ENCODE data around the gene ATP8B4. TPM values are rescaled to one million over a fixed set of nuclear protein-coding genes. Genes with fewer than 3 reads are reported as not detected.
"Not testable (repeated sequence)": the region's sequence is repeated elsewhere in the genome, so short reads cannot be mapped to it uniquely, and the experiment has no call there.

The ATP8B4 gene
- total RNA-seq, 1 experiment from 2014 or later = not detected

DNA sequence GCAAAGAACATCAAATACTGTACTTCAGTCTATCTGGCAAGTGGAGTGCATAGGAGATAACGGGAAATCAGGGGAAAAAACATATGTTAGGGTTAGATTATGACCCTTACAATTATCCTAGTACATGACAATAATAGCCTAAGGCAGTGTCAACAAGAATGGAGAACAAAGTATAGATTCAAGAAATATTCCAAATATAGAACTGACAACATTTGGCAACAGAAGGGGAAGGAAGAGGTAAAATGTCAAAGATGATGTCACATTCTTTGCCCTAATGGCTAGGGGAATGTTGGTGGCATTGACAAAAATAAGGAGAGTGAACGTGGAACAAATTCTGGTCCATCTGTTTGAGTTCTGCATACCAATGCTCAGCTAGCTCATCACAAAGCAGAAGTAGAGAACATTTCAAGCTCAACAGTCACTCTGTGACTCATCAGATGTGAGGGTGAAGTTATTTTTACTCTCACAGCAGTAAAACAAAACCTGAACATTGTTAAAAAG is 15.5 kb upstream of the ATP8B4 start:
- intact Hi-C loops (cut with micrococcal nuclease) = loop anchor here (5.0 kb wide), 1 partner anchor 82 kb away; no protein-coding TSS in a partner anchor
- no peaks in the 10 kb centered on the region for H3K36me3 ChIP-seq (ENCODE audit: low read depth, low read length)
- ATAC-seq (peak; percentile 71), DNase-seq (peak; percentile 74)
- H3K4me2 ChIP-seq (ENCODE audit: low read length) = peak overlapping the region; percentile 67
- no peaks in the 10 kb centered on the region for H3K9me3 ChIP-seq (ENCODE audit: low read length)
- no peaks in the 10 kb centered on the region for H3K79me2 ChIP-seq (ENCODE audit: low read length)
- H3K9ac ChIP-seq (ENCODE audit: low read length) = peak overlapping the region; percentile 50; the same call in 1 of the 2 replicates
- TF ChIP-seq EZH2 (IDR thresholded peaks at IDR 0.05; ENCODE audit: low read length, unreplicated experiment) = no peak
- CTCF ChIA-PET = interaction anchor here (1.0 kb wide), 1 partner anchor 182 kb away, joined by 4 read pairs; no protein-coding TSS in a partner anchor
- H3F3A ChIP-seq (ENCODE audit: low read length, unreplicated experiment) = peaks cover 6% of the 10 kb centered on the region
- BruUV-seq (replicated peaks) = no TSS peak
- no peak overlapping the region; the same call in 1 of the 2 replicates for H3K4me3 ChIP-seq (ENCODE audit: low read length)
- no peaks in the 10 kb centered on the region for H4K20me1 ChIP-seq (ENCODE audit: low read length)
- H3K9me2 ChIP-seq (replicated peaks; ENCODE audit: low read length) = no peaks in the 10 kb centered on the region
- peak overlapping the region; percentile 91 for H3K27ac ChIP-seq (ENCODE audit: low read length)
- H2AFZ ChIP-seq (ENCODE audit: low read length) = no peak overlapping the region
- POLR2A ChIA-PET (ENCODE audit: unreplicated experiment) = interaction anchor here (0.7 kb wide), 1 partner anchor 1254 kb away, joined by 4 read pairs; no protein-coding TSS in a partner anchor
- peaks cover 31% of the 10 kb centered on the region for H3K4me1 ChIP-seq (ENCODE audit: insufficient read depth, low read length)
- no peaks in the 10 kb centered on the region for H3K27me3 ChIP-seq (ENCODE audit: low read length)

DNA sequence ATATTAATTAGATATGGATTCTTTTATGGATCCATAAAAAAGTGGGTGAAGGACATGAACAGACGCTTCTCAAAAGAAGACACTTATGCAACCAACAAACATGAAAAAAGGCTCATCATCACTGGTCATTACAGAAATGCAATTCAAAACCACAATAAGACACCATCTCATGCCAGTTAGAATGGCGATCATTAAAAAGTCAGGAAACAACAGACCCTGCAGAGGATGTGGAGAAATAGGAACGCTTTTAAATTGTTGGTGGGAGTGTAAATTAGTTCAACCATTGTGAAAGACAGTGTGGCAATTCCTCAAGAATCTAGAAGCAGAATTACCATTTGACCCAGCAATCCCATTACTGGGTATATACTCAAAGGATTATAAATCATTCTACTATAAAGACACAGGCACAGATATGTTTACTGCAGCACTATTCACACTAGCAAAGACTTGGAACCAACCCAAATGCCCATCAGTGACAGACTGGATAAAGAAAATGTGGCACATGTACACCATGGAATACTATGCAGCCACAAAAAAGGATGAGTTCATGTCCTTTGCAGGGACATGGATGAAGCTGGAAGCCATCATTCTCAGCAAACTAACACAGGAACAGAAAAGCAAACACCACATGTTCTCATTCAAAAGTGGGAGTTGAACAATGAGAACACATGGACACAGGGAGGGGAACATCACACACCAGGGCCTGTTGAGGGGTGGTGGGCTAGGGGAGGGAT is 13.4 kb upstream of the ATP8B4 start:
- H3K36me3 ChIP-seq (ENCODE audit: low read depth, low read length); H3K79me2 ChIP-seq (ENCODE audit: low read length); H3K27ac ChIP-seq (ENCODE audit: low read length); ATAC-seq; H2AFZ ChIP-seq (ENCODE audit: low read length); intact Hi-C loops (cut with micrococcal nuclease); H3K4me3 ChIP-seq (ENCODE audit: low read length); H4K20me1 ChIP-seq (ENCODE audit: low read length); H3F3A ChIP-seq (ENCODE audit: low read length, unreplicated experiment); H3K4me2 ChIP-seq (ENCODE audit: low read length); H3K9ac ChIP-seq (ENCODE audit: low read length); DNase-seq; H3K9me3 ChIP-seq (ENCODE audit: low read length); POLR2A ChIA-PET (ENCODE audit: unreplicated experiment); CTCF ChIA-PET; H3K27me3 ChIP-seq (ENCODE audit: low read length); H3K9me2 ChIP-seq (replicated peaks; ENCODE audit: low read length); BruUV-seq (replicated peaks): not testable (repeated sequence)
- H3K4me1 ChIP-seq (ENCODE audit: insufficient read depth, low read length) = peaks cover 24% of the 10 kb centered on the region

DNA sequence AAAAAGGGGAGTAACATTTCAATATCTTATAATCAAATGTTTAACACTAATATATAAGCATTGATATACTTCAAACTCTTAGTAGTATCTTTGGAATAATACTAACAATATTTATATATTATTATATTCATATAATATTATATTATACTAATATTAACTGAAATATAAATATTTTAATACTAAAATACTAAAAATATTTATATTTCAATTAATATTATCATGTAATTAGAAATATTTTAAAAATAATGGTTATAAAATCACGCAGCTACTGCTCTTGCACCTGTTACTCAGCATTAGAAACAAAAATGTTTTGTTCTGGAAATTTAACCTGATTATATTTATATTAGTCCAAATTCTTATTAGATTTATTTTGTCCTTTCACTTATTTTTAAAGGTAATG is 12.6 kb upstream of the ATP8B4 start:
- no peak overlapping the region for H3K9ac ChIP-seq (ENCODE audit: low read length)
- DNase-seq (no peak), ATAC-seq (no peak)
- no peaks in the 10 kb centered on the region for H3K36me3 ChIP-seq (ENCODE audit: low read depth, low read length)
- peaks cover 6% of the 10 kb centered on the region for H3F3A ChIP-seq (ENCODE audit: low read length, unreplicated experiment)
- peaks cover 19% of the 10 kb centered on the region for H3K4me1 ChIP-seq (ENCODE audit: insufficient read depth, low read length)
- intact Hi-C loops (cut with micrococcal nuclease) = no loop called here
- no peak overlapping the region for H3K4me2 ChIP-seq (ENCODE audit: low read length)
- H3K27ac ChIP-seq (ENCODE audit: low read length) = no peak overlapping the region
- no TSS peak for BruUV-seq (replicated peaks)
- H3K9me3 ChIP-seq (ENCODE audit: low read length) = no peaks in the 10 kb centered on the region
- H3K79me2 ChIP-seq (ENCODE audit: low read length) = no peaks in the 10 kb centered on the region
- TF ChIP-seq EZH2phosphoT487 (IDR thresholded peaks at IDR 0.05; ENCODE audit: borderline replicate concordance, low read length) (no peak), EZH2 (IDR thresholded peaks at IDR 0.05; ENCODE audit: low read length, unreplicated experiment) (no peak)
- TF ChIP-seq, protein P1, sequence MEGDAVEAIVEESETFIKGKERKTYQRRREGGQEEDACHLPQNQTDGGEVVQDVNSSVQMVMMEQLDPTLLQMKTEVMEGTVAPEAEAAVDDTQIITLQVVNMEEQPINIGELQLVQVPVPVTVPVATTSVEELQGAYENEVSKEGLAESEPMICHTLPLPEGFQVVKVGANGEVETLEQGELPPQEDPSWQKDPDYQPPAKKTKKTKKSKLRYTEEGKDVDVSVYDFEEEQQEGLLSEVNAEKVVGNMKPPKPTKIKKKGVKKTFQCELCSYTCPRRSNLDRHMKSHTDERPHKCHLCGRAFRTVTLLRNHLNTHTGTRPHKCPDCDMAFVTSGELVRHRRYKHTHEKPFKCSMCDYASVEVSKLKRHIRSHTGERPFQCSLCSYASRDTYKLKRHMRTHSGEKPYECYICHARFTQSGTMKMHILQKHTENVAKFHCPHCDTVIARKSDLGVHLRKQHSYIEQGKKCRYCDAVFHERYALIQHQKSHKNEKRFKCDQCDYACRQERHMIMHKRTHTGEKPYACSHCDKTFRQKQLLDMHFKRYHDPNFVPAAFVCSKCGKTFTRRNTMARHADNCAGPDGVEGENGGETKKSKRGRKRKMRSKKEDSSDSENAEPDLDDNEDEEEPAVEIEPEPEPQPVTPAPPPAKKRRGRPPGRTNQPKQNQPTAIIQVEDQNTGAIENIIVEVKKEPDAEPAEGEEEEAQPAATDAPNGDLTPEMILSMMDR (conservative IDR thresholded peaks at IDR 0.05; ENCODE audit: low read depth, low read length) = no peak
- CTCF ChIA-PET = no interaction called here
- H2AFZ ChIP-seq (ENCODE audit: low read length) = no peak overlapping the region
- POLR2A ChIA-PET (ENCODE audit: unreplicated experiment) = no interaction called here
- H4K20me1 ChIP-seq (ENCODE audit: low read length) = no peaks in the 10 kb centered on the region
- H3K9me2 ChIP-seq (replicated peaks; ENCODE audit: low read length) = no peaks in the 10 kb centered on the region
- no peaks in the 10 kb centered on the region for H3K27me3 ChIP-seq (ENCODE audit: low read length)
- no peak overlapping the region for H3K4me3 ChIP-seq (ENCODE audit: low read length)

All from PC-3 (cell line).